DOHH2 (cell line): ENCODE results near the gene CPHXL2.

Experiments used
- H3F3A ChIP-seq: fragments of 200-600 bp; sonication (generic), shearing (Covaris generic); 2 replicates; pipeline ENCODE4 v1.6.0; 2016; ENCODE audit warnings: antibody characterized with exemption, mild to moderate bottlenecking; ENCODE audit not compliant: control insufficient read depth, insufficient read depth
- H3K27ac ChIP-seq: fragments of 200-600 bp; sonication (generic); 2 replicates; pipeline ENCODE4 v1.5.1; 2014; ENCODE audit warnings: low read depth, mild to moderate bottlenecking, low read length, moderate library complexity
- H3K27me3 ChIP-seq: fragments of 200-600 bp; sonication (generic); 2 replicates; pipeline ENCODE4 v1.6.1; 2014; ENCODE audit warnings: mild to moderate bottlenecking, low read length, mixed read lengths; ENCODE audit not compliant: control insufficient read depth
- H3K36me3 ChIP-seq: fragments of 200-600 bp; sonication (generic); 2 replicates; pipeline ENCODE4 v1.6.1; 2014; ENCODE audit warnings: mild to moderate bottlenecking, low read length, moderate library complexity, mixed read lengths; ENCODE audit not compliant: control insufficient read depth
- H3K4me1 ChIP-seq: fragments of 200-600 bp; sonication (generic); 2 replicates; pipeline ENCODE4 v1.6.1; 2014; ENCODE audit warnings: mild to moderate bottlenecking, low read length, mixed read lengths; ENCODE audit not compliant: control insufficient read depth
- H3K4me2 ChIP-seq: fragments of 200-600 bp; sonication (generic); 2 replicates; pipeline ENCODE4 v1.6.0; 2014; ENCODE audit warnings: mild to moderate bottlenecking, low read length, moderate library complexity
- H3K4me3 ChIP-seq: fragments of 200-600 bp; sonication (generic); 2 replicates; pipeline ENCODE4 v1.5.1; 2014; ENCODE audit warnings: mild to moderate bottlenecking, low read length, mixed read lengths
- H3K79me2 ChIP-seq: fragments of 200-600 bp; sonication (generic); 2 replicates; pipeline ENCODE4 v1.6.1; 2014; ENCODE audit warnings: mild to moderate bottlenecking, low read length, mixed read lengths; ENCODE audit not compliant: control insufficient read depth
- H3K9me2 ChIP-seq: fragments of 200-600 bp; sonication (generic); replicated peaks from 2 replicates; pipeline ENCODE4 v1.6.1; 2014; ENCODE audit warnings: mild to moderate bottlenecking, low read length, mixed read lengths; ENCODE audit not compliant: control insufficient read depth
- H3K9me3 ChIP-seq: fragments of 200-600 bp; sonication (generic); 2 replicates; pipeline ENCODE4 v1.6.1; 2014; ENCODE audit warnings: antibody characterized with exemption, low read length, mixed read lengths; ENCODE audit not compliant: control insufficient read depth, insufficient read depth
- H4K20me1 ChIP-seq: fragments of 200-600 bp; sonication (generic); 2 replicates; pipeline ENCODE4 v1.6.0; 2014; ENCODE audit warnings: low read depth, mild to moderate bottlenecking, antibody characterized with exemption, low read length, moderate library complexity; ENCODE audit not compliant: control insufficient read depth, insufficient read depth
- EZH2phosphoT487 ChIP-seq: fragments of 200-600 bp; sonication (generic); IDR thresholded peaks from 2 replicates; pipeline ENCODE4 v1.6.1; 2017; ENCODE audit warnings: borderline replicate concordance, mild to moderate bottlenecking, antibody characterized with exemption, low read length, moderate library complexity, mixed read lengths
- TF ChIP-seq, protein P1 (sequence below): fragments of 200-600 bp; sonication (generic); IDR thresholded peaks from one replicate; pipeline ENCODE4 v1.5.1; 2014; ENCODE audit warnings: antibody characterized with exemption, mild to moderate bottlenecking, low read depth, low read length; ENCODE audit not compliant: poor library complexity, severe bottlenecking

Gene CPHXL2

DNA sequence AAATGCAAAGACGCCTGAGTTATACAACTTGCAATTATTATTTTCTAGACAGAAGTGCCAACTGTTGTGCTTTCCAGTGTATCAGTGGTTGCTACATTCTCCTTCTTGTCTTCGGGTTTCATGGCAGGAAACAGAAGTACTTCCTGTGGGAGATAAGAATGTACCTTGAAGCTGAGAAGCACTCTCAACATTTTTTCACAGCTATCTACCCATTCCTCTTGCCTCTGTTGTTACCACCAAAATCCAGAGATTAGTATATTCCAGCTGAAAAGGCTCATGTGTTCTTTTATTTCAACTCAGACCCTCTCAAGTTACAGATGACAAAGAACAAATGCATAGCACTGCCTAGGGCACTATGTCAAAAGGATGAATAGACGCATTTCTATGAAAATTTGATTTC is 49.0 kb downstream of the CPHXL2 start:
- peaks cover 76% of the 10 kb centered on the region for H3K36me3 ChIP-seq
- no peak overlapping the region for H3K27ac ChIP-seq
- H3K4me2 ChIP-seq, result no peak overlapping the region

DNA sequence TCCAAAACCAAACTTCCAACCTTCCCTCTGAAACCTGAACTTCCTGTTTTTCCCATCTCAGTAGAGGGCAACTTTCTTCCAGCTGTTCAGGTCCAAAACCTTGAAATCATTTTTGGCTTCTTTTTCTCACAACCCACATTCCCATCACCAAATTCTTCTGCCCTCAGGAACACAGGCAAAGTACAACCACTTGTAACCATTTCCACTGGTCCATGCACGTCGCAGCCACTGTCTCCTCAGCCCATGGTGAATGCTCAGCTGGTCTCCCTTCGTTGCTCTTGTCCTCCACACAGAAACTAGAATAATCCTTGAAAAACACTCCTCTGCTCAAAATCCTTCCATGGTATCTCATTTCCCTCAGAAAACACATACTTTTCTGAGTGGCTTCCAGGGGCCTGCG is 50.0 kb downstream of the CPHXL2 start:
- no peaks in the 10 kb centered on the region for H4K20me1 ChIP-seq
- no peaks in the 10 kb centered on the region for H3K9me2 ChIP-seq
- peaks cover 74% of the 10 kb centered on the region for H3K36me3 ChIP-seq
- no peak overlapping the region for H3K27ac ChIP-seq
- H3F3A ChIP-seq, result peaks cover 28% of the 10 kb centered on the region
- H3K4me1 ChIP-seq, result peaks cover 10% of the 10 kb centered on the region
- H3K9me3 ChIP-seq, result no peaks in the 10 kb centered on the region
- no peak for TF ChIP-seq EZH2phosphoT487
- TF ChIP-seq, protein P1, sequence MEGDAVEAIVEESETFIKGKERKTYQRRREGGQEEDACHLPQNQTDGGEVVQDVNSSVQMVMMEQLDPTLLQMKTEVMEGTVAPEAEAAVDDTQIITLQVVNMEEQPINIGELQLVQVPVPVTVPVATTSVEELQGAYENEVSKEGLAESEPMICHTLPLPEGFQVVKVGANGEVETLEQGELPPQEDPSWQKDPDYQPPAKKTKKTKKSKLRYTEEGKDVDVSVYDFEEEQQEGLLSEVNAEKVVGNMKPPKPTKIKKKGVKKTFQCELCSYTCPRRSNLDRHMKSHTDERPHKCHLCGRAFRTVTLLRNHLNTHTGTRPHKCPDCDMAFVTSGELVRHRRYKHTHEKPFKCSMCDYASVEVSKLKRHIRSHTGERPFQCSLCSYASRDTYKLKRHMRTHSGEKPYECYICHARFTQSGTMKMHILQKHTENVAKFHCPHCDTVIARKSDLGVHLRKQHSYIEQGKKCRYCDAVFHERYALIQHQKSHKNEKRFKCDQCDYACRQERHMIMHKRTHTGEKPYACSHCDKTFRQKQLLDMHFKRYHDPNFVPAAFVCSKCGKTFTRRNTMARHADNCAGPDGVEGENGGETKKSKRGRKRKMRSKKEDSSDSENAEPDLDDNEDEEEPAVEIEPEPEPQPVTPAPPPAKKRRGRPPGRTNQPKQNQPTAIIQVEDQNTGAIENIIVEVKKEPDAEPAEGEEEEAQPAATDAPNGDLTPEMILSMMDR, result no peak
- peaks cover 12% of the 10 kb centered on the region for H3K79me2 ChIP-seq
- H3K4me2 ChIP-seq, result no peak overlapping the region
- no peak overlapping the region for H3K4me3 ChIP-seq
- no peaks in the 10 kb centered on the region for H3K27me3 ChIP-seq

More for the DNA sequence above, 49.0 kb downstream of the CPHXL2 start:
- H3K4me1 ChIP-seq, result peaks cover 5% of the 10 kb centered on the region
- TF ChIP-seq, protein P1, result no peak
- no peak for TF ChIP-seq EZH2phosphoT487
- H3K9me3 ChIP-seq, result no peaks in the 10 kb centered on the region
- no peaks in the 10 kb centered on the region for H3K27me3 ChIP-seq
- peaks cover 2% of the 10 kb centered on the region for H3K79me2 ChIP-seq
- H4K20me1 ChIP-seq, result no peaks in the 10 kb centered on the region
- H3F3A ChIP-seq, result peaks cover 28% of the 10 kb centered on the region
- H3K9me2 ChIP-seq, result no peaks in the 10 kb centered on the region
- no peak overlapping the region for H3K4me3 ChIP-seq

DNA sequence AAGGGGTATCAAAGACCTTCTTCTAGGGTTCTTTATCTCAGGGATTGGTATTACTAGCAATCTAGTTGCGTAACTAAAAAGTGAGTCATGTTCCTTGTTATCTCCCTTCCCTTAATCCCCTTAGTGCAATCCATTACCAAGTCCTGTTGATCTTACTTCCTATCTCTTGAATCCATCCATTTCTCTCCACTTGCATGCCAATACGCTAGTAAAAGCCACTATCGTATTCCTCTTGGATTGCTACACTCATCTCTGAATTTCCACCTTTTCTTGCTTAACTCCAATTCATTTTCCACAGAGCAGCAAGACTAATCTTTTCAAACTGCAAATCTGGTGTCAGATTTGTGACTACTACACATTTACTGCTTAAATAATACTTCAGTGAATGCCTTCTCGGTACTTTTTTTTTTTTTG is 51.9 kb downstream of the CPHXL2 start:
- Histone ChIP-seq H3K4me2 (no peak overlapping the region), H3K9me2 (no peaks in the 10 kb centered on the region), H3K36me3 (peaks cover 66% of the 10 kb centered on the region), H3F3A (peaks cover 28% of the 10 kb centered on the region), H3K9me3 (no peaks in the 10 kb centered on the region), H3K27ac (no peak overlapping the region), H4K20me1 (no peaks in the 10 kb centered on the region), H3K79me2 (peaks cover 23% of the 10 kb centered on the region), H3K4me1 (peaks cover 19% of the 10 kb centered on the region), H3K27me3 (no peaks in the 10 kb centered on the region), H3K4me3 (no peak overlapping the region)
- TF ChIP-seq EZH2phosphoT487, result no peak
- TF ChIP-seq, protein P1, result no peak
